GM19463 (cell line): ENCODE results near the gene PLB1.

Experiments used
- ATAC-seq: cut with Tn5 transposase; IDR thresholded peaks from one replicate; pipeline ENCODE4 v1.9.1; 2021; ENCODE audit warnings: mild to moderate bottlenecking, moderate library complexity; ENCODE audit not compliant: unreplicated experiment

Gene PLB1

DNA sequence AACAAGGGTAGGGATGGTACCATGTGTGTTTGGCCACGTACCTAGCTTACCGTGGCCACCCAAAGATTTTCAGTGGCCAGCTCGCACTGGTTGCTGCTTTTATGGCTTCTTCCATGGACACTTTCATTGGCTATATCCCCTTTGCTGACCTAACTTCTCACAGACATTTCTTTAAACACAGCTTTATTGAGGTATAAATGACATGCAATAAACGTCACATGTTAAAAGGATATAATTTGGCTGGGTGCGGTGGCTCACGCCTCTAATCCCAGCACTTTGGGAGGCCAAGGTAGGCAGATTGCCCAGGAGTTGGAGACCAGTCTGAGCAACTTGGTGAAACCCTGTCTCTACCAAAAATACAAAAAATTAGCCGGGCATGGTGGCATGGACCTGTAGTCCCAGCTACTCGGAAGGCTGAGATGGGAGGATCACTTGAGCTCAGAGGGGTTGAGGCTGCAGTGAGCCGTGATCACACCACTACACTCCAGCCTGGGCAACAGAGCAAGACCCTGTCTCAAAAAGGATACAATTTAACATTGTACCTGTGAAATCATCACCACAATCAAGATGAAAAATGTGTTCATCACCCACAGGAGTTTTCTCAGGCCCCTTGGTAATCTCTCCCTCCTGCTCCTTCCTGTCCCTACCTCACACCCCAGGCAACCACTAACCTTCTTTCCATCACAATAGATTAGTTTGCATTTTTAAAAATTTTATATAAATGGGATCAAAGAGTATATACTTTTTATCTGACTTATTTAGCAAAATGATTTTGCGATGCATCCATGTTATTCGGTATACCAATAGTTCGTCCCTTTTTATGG is 127.9 kb downstream of the PLB1 start:
- no peak for ATAC-seq

DNA sequence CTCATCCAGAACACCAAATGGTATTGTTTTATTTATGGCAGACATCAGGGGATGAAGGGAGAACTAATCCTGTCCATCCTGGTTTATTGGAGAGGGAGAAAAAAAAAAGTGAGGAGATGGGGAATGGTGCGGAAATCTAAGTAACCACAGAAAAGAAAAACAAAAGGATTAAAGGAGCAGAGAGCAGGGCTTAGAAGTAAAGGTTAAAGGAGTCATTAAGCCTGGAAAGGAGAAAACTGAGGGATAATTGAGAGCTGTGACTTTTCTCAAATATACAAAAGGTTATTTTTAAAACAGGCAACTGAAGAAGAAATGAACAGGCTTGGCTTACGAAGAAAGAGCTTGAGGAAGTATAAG is 128.6 kb downstream of the PLB1 start:
- ATAC-seq = no peak

GRCh38 chr2:28624793-28625701 is 129.2 kb downstream of the PLB1 start:
- ATAC-seq = peak; percentile 62

GRCh38 chr2:28626376-28626775 is 130.5 kb downstream of the PLB1 start:
- no peak for ATAC-seq

DNA sequence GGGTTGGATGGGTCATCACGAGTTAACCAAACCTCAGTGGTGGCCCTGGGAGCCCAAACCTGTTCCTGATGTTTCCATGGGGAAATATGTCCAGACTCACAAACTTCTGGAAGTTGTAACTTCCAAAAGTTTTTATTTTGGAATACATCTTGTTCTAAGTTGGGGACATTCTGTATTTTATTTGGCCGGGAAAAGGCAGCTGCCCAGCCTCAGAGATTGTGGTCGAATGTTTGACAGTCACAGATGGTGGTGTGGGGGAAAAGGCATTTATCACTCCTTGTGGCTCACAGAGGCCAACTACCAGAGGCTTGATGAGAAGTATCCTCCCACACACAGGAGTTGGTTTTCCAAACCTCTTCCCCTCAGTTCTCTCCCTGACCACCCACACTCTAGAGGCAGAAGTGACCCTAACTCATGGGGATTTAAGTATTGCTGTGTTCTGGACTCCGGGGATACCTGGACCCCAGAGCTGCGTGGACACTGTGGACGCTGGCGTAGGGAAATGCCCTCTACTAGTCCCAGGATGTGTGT is 131.1 kb downstream of the PLB1 start:
- no peak for ATAC-seq

GRCh38 chr2:28627722-28628480 is 132.0 kb downstream of the PLB1 start:
- no peak for ATAC-seq

DNA sequence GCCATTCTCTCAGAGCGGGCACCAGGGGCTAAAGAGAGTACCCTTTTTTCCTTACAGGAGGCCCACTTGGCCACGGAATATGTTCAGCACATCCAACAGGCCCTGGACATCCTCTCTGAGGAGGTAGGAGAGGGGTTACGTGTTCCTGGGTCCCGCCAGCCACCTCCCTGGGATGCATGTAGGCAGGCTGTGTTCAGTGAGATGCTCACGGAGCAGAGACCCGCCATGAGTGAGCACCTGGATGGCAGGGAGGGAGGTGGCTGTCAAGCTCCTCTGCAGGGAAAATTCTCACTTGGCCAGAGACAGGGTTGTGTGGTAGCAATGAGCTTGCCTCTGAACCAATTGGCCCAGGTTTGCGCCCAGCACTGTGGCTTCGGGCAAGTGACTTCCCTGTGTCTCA is 132.6 kb downstream of the PLB1 start:
- ATAC-seq = no peak

DNA sequence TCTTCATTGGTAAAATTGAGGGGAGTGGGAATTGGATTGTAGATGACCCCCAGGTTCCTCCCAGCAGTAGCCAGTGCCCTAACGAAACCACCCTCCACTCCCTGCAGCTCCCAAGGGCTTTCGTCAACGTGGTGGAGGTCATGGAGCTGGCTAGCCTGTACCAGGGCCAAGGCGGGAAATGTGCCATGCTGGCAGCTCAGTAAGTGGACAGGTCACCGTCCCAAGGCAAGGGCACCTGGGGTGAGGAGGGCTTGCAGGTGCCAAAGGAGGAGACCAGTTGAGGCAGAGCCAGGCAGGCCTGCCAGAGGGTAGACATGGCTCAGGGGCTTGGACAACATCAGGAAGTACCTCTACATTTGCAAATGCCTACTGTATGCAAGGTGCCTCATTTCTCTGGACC is 133.1 kb downstream of the PLB1 start:
- no peak for ATAC-seq

- no peak for ATAC-seq
Measured at GRCh38 chr2:28629910-28630309, 134.1 kb downstream of the PLB1 start.

DNA sequence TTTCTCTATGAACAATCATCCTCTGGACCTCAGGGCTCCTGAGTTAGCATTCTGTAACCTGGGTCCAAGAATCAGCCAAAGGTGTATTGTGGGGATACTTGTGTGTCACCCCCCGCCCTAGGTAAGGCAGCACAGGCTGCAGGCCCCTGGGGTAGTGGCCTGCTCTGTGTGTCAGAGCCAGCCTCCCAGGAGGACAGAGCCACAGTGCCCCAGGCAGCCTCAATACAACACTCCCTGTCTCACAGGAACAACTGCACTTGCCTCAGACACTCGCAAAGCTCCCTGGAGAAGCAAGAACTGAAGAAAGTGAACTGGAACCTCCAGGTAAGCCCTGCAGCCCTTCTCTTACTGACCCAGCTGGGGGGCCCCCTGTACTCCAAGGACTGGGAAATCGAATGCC is 134.5 kb downstream of the PLB1 start:
- no peak for ATAC-seq

DNA sequence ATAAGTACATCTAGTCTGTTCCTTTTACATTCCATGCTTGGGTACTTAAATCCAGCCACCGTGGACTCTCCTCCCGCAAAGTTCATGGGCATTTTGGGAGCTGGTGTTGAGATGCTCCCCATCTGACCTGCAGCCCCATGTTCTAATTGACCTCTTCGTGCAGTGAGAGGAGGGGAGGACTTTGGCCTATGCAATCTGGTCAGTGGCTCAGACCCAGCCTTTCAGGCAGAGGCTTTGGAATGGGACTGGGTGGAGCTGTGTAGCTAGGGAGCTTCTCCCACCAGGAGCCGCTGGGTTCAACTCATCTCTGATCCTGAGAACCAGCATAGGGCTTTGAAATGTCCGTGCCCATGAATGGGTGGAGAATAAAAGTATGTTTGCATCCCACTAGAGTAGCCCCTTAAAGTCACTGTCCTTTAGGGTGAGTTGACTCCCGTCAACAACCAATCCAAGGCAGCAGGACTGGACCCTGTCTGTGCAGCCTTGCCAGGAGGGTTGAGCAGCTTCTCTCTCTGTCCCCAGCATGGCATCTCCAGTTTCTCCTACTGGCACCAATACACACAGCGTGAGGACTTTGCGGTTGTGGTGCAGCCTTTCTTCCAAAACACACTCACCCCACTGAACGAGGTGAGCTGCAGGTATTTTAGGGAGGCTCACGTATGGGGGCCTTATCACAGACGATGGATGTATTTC is 135.8 kb downstream of the PLB1 start:
- ATAC-seq = no peak

DNA sequence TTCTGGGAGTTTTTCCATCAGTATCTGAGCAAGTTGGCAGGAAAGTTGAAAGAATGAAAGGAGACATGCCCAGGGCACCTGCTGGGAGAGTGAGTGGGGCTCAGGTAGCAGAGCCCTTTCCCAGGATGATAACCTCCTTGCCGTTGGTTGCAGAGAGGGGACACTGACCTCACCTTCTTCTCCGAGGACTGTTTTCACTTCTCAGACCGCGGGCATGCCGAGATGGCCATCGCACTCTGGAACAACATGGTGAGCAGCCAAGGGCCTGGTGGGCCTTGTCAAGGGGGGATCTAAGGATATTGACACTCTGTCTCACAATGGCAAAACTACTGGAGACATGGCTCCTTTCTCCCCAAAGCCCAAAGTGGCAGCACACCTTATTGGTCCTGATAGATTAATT is 136.9 kb downstream of the PLB1 start:
- no peak for ATAC-seq

DNA sequence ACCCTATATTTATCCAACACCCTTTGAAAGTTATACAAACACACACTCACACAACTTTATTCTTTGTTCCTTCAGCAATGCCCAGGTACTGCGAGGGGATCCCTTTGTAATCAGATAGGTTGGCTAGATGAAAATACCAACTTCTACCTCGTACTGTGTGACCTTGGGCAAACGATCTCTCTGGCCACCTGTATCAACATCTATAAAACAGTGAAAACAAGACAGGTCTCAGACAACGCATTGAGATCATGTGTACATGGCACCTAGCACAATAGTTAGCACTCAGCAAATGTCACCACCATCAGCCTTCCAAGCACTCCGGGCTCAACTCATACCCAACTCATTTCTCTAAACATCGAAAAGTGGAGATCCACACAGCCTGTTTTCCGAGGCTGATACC is 137.3 kb downstream of the PLB1 start:
- no peak for ATAC-seq

- ATAC-seq = no peak
Measured at GRCh38 chr2:28633746-28634145, 137.9 kb downstream of the PLB1 start.

- ATAC-seq = no peak
Measured at GRCh38 chr2:28635191-28635611, 139.3 kb downstream of the PLB1 start.

GRCh38 chr2:28636491-28636890 is 140.6 kb downstream of the PLB1 start:
- no peak for ATAC-seq

GRCh38 chr2:28637066-28638047 is 141.5 kb downstream of the PLB1 start:
- ATAC-seq = no peak

DNA sequence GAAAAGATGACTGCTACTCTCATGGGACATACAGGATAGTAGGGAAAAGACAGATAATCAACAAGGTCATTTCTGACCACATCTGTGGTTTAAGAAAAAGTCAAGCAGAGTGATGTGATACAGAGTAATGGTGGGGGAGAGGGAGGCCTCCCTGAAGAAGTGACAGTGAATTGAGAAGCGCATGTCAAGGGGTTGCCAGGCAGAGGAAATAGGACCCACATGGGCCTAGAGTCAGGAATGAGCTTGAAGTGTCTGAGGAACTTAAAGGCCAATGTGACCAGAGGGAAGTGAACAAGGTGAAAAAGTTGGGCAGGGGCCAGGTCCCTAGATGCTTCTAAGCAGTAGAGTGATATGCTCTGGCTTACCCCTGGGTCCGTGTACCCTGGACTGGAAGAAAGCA is 142.2 kb downstream of the PLB1 start:
- ATAC-seq = no peak

GRCh38 chr2:28639092-28639691 is 143.3 kb downstream of the PLB1 start:
- no peak for ATAC-seq
